Left renal cortex interstitium (tissue), 4 donors: ENCODE data around the gene YBX3. TPM values are rescaled to one million over a fixed set of nuclear protein-coding genes. Genes with fewer than 3 reads are reported as not detected.
A peak's percentile ranks its signal among the peaks of the same experiment; 100 is the strongest.
"Not testable (repeated sequence)": the region's sequence is repeated elsewhere in the genome, so short reads cannot be mapped to it uniquely, and the experiment has no call there.

Experiments used
- DNase-seq, 4 donors: peaks; one replicate each; pipeline ENCODE4 v3.0.0-alpha.2; 2013; ENCODE audit warnings: low read depth in 4 of 4, low spot score in 2 of 4, missing footprints in 1 of 4
- polyA plus RNA-seq, 4 donors: library from polyadenylated mRNA; unstranded; fragments of 120-200 nt; gene quantifications; one replicate each; pipeline ENCODE4 v1.2.1, GENCODE V29; 2013; ENCODE audit not compliant: insufficient read length in 4 of 4

The YBX3 gene
- polyA plus RNA-seq: 100 to 1,000 TPM; 215 to 278 (median 231) TPM

DNA sequence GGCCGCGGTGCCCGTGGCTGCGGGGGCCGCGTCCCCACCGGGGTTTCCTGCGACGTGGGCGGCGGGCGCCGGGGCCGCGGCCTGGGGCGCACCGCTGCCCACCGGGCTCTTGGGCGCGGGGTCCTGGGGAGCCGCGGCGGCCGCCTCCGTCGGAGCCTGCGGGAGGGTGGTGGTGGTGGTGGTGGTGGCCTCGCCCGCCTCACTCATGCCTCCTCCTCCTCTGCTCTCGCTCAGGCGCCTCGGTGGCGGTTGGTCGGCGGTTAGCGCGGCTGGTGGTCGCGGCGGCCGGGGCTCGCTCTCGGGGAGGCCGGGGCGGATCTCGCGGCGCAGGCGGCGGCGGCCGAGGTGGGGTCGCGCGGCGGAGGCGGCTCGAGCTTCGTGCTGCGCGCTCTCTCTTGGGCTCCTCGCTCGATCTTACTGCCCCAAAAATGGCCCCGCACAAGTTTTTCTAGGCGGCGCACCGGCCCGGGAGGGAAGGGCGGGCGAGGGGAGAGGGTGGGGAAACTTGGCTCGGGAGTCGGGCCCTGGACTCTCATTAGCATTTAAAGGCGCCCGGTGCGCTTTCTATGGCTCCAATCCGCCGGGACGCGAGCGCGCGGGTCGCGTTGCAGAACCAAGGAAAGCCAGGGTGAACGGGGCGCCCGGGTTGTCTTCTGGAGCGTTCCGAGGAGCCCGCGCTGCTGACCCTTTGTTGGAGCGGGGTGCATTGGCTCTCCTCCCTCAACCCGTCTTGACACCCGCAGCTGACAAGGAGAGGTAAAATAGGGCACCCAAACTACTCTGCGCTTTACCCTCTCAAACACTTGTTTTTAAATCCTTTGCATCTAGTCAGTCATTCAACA lies at the start of gene YBX3:
Gene YBX3 (minus strand): TSS at position 419 of the 842 bp plus-strand sequence. CDS start 212 bp downstream, at position 207.
- DNase-seq: peak in 1 of 4 donors; percentile 78

DNA sequence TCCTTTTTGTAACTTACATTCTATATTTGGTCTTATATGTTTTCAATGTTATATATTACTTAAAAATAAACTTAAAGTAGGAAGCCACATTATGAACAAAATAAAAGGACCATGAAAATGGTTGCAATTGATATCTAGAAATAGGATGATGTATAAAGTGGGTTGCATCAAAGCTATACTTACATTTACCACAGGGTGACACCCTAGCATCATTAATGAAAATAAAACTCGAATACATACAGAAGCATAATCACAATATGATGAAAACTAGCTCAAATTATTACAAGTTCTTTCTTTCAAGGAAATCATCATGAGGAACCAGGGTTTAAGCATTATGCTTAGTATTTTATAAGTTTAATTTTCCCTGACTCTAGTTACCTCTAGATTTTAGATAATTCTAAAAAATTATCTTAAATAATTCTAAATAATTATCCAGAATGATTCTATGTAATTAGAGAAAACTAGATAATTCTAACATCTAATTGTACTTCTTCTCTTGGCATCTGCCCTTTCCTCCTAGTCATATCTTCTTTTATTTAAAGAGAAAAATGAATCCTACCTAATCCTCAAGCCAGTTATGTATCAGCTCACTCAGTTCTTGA lies 48.1 kb upstream of the YBX3 start:
- DNase-seq: no peak

DNA sequence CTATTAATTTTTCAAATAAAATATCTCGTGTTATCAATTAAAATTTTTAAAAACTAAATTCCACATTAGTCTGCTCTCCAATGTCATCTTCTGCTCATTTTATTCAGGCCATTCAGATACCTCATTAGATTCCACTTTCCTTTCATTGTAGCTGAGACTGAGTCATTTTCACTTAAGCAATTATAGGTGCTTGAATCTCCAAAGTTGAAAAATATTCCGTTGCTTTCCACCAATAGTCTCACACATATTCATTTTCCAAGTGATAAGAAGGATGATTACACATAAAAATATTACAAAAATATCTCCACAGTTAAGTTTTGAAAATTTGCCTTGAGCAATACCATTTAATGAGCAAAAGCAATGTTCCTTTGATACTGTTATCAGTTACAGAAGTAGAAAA lies 36.5 kb upstream of the YBX3 start:
- no peak for DNase-seq

DNA sequence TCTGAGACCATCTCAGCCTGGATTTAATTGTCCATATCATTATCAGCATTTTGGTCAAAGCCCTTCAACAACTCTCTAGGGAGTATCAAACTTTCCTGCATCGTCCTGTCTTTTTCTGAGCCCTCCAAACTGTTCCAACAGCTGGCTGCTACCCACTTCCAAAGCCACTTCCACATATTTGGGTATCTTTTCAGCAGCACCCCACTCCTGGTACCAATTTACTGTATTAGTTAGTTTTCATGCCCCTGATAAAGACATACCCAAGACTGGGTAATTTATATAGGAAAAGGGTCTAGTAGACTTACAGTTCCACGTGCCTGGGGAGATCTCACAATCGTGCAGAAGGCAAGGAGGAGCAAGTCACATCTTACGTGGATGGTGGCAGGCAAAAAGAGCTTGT lies 33.1 kb upstream of the YBX3 start:
- DNase-seq: no peak

DNA sequence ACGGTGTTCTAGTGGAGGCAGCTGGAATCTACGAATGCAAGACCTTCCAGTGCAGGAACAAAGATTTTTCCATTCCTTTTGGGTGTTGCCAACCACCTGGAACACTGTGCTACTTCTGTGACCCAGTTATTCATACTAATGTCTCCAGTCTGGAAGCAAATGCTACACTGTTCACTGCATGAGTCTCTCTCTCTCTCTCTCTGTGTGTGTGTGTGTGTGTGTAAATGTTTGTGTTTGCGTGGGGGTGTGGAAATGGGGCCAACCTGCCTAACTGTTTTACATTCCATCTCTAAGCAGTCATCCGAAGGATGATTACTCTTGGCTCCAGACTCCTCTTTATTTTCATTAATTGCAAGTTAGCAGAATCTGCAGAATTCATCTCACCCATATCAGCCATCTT lies 29.9 kb upstream of the YBX3 start:
- no peak for DNase-seq

DNA sequence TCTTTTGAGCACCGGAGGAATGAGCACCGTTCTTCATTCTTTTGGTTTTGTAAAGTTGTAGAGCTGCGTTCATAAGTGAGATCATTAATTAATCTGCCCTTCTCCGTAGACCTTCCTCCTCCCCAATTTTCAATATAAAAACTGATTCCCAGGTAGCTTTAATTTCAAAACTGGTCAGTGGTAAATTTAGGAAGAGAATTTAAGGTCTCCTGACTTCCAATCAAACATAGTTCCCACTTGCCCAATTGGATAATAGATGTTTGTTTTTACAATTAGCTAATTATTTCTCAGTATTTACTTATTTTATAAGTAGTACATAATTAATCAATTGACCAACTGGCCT lies 27.2 kb upstream of the YBX3 start:
- no peak for DNase-seq

DNA sequence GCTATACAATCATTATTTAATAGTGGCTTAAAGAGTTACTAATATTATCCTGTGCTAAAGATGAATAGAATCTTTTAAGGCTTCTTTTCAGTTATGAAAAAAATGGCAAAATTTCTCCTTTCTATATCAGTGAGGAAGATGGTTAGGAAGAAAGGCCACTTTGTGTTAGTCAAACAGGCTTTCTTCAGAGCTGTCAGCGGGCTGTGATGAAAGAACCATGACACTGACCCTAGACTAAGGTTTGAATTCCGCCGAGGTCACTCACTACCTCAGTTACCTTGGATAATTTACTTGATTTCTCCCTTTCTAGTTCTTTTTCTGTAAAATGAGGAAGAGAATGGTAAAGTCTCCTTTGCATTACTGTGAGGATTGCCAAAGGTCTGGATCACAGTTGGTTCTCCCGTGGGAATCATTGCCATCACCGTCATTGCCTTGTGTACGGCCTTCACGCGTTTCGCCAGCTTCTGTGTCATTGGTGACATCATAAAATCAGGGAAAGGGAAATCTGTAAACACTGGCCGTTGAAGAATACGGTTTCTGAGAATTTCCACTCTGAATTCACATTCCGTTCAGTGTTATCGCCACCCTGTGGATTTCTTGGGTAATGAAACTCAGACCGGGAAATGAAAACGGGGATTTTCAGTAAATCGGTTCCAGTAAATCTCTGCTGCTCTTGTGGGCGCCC lies 26.7 kb upstream of the YBX3 start:
- DNase-seq: peak; percentile 73 to 90 (median 80)

DNA sequence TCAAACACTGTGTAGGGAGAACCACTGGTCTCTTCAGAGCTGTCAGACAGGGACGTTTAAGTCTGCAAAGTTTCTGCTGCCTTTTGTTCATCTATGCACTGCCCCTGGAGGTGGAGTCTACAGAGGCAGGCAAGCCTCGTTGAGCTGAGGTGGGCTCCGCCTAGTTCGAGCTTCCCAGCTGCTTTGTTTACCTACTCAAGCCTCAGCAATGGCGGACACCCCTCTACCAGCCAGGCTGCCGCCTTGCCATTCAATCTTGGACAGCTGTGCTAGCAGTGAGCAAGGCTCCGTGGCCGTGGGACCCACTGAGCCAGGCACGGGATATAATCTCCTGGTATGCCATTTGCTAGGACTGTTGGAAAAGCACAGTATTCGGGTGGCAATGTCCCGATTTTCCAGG lies 24.6 kb upstream of the YBX3 start:
- no peak for DNase-seq

DNA sequence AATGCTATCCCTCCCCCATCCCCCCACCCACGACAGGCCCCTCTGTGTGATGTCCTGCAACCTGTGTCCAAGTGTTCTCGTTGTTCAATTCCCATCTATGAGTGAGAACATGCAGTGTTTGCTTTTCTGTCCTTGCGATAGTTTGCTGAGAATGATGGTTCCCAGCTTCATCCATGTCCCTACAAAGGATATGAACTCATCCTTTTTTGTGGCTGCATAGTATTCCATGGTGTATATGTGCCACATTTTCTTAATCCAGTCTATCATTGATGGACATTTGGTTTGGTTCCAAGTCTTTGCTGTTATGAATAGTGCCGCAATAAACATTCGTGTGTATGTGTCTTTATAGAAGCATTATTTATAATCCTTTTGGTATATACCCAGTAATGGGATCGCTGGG lies 20.3 kb upstream of the YBX3 start:
- DNase-seq: not testable (repeated sequence)

DNA sequence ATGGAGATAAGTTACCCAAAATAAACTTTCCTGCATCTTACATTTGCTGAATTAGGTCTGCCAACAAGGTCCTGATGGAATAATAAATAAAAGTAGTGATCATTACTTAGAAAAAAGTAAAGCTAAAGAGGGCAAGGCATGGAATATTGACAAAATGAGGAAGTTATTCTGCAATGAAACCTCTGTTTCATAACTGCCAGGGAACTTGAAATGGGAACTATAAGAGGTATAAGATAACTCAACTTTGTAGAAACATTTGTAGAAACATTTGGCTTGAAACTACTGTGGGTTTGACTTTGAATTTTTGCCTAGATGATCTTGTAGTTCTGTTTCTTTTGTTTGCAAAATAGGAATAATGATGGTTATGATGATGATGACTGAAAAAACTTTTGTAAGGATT lies 18.7 kb upstream of the YBX3 start:
- DNase-seq: no peak

DNA sequence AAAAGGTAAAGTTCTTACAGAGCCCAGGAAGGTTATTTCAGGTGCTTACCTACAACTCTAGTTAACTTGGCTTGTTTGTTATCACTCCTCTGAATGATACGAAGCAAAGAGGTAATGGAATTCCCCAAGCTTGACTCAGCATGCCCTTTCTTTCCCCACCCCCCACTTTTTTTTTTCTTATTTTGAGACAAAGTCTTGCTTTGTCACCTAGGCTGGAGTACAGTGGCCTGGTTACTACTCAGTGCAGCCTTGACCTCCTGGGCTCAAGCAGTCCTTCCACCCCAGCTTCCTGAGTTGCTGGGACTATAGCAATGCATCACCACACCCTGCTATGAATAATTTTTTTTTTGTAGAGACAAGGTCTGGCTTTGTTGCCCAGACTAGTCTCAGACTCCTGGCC lies 17.1 kb upstream of the YBX3 start:
- no peak for DNase-seq

DNA sequence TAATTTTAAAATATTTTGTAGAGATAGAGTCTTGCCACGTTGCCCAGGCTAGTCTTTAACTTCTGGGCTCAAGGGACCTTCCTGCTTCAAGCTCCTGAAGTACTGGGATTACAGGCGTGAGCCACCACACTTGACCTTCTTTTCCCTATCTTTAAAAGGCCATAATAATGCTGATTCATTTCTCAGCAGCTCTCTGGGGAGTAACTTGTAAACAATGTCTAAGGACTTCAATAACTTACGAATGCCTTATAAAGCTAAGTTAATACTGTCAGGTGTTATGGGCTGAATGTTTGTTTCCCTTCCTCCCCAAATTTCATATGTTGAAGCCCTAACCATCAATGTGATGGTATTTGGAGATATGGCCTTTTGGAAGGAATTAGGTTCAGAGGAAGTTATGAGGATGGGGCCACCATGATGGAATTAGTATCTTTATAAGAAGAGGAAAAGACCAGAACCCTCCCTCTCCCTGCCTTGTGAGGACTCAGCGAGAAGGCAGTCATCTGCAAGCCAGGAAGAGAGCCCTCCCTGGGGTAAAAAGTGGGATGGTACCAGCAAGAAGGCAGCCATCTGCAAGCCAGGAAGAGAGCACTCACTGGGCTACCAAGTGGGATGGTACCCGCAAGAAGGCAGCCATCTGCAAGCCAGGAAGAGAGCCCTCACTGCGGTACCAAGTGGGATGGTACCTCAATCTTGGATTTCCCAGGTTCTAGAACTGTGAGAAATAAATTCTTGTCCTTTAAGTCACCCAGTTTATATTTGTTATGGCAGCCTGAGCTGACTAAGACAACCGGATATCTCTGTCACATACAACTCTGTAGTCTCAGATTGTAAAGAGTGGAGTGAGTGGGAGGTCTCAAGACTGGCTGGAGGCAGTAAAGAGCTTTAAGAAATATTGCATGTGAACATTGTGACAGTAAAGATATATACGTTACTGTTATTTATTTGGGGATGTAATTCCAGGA lies 16.3 kb upstream of the YBX3 start:
- no peak for DNase-seq

DNA sequence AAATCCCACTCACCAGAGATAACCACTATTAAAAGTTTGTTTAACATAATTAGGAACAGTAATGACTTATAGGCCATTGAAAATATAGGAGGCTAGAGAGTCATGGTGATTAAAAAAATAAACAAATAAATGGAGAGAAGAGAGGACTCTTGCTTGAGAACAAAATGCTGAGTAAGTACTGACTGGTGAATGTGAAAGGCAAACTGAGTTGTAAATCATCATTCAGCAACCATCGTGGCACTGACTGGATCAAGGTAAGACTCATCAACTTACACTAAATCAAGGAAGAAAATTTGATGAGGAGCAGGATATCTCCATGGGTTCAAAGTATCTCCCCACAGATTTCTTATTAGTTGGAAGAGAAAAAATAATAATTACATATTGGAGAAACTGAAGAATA lies 14.1 kb upstream of the YBX3 start:
- DNase-seq: no peak

DNA sequence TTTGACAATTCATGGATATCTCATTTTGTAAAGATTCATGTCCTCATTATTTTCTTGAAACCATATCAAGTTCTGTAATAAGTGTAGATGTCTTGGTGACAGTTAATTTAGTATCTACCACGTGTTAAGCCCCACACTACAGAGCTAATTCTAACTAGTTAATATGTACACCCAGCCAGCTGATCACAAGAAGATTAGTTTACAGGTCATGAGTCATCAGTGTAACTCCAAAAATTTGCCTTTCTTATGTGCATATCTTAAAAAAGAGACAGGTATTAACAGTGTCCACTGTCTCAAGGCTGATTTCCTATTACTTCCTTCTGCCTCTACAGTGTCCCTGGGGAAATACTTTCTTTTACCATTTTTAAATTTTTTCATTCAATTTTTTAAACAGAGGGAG lies 13.3 kb upstream of the YBX3 start:
- DNase-seq: no peak

DNA sequence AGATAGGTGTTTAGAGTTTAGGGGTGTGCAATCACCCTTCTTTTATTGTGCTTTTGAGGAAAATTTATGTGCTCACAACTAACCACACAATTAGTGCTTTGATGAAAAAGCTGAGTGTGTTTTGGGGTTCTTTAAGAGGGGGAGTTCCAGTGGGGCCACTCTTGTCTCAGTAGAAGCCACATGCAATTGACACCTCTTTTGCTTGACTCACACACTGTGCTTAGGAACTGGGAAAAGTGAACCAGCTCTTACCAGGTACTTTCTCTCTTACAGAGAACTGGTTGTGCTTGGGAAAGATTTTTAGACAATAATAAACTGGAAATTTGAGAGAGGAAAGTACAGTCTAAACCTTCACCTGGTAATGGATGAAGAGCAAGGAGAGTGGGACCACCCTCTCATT lies 12.3 kb upstream of the YBX3 start:
- no peak for DNase-seq

DNA sequence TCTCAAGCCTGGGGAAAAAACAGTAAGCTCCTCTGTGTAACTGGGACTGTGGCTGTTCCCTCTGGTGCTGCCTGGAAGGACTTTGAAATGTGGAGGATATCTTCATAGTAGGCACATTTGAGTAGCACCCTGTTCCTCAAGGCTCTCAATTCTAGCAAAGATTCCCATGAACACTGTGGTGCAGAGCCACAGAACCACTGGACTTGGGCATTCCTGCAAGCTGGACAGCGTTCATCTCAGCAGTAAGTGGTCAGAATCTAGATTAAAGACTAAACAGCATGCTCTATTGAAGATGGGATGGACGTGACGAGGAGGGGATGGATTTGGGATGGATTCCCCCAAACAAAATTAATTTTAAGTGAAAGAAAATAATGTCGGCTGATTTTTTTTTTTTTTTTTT lies 9.4 kb upstream of the YBX3 start:
- no peak for DNase-seq

DNA sequence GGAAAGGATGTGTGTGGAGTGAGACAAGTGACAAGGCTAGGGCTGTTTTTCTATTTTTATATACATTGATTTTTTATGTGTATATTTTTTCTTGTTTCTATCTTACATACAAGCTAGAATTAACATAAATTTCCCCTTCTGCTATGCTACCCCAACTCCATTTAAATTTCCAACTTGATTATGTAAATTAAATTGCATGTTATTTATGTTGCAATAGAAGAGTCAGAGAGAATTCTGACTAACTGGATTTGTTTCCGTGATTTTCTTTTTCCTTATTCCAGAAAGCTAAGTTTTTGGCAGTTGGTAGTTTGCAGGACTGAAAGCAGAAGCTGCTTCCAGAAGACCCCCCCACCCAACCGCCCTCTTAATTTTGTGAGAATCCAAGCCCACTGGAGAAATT lies 8.9 kb upstream of the YBX3 start:
- no peak for DNase-seq

DNA sequence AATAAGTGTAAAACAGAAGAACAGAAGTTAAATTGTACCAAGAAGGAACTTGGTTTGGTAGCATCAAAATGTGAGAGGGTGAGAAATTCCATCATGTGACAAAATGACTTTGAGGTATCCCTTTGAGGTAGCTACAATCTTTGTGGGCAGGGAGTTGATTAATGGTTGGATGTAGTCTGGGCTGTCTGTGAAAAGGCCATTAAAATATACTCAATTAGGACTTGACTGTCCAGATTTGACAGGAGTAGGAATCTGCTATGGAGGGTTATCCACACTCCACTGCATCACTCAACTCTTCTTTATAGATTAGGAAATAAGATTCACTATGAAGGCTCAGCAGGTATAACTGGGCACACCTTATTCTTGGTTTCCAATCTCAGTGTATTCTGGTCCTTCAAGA lies 7.4 kb upstream of the YBX3 start:
- no peak for DNase-seq

DNA sequence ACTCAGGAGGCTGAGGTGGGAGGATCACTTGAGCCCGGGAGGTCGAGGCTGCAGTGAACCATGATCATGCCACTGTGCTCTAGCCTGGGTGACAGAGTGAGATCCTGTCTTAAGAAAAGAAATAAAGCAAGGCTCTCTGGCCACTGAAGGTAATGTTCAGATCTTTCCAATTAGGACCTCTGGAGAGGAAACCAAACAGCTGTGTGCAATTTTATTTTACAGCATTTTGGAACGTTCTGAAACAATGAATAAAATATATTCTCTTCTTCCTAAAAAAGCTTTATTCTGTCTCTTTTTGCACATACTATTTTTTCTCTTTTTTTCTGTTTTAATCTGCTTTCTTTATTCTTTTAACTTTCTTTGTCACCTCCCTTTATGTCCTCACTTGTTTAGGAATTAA lies 5.0 kb upstream of the YBX3 start:
- no peak for DNase-seq

DNA sequence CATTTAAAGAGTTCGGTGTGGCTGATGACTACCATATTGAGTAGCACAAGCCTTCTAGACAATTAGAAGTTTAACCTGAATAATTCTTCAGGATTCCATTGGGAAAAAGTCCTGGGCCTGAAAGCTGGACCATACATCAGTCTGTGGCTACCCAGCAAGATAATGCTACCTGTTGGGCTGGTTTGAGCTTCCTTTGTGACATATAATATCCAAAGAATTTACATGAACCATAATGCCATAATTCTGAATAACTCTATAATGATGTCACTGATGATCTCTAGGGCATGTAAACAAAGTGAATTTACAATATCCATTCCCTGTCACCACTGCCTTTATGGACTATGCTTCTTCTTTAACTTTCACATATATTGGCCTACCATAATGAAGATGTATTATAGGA lies 3.8 kb upstream of the YBX3 start:
- DNase-seq: no peak

DNA sequence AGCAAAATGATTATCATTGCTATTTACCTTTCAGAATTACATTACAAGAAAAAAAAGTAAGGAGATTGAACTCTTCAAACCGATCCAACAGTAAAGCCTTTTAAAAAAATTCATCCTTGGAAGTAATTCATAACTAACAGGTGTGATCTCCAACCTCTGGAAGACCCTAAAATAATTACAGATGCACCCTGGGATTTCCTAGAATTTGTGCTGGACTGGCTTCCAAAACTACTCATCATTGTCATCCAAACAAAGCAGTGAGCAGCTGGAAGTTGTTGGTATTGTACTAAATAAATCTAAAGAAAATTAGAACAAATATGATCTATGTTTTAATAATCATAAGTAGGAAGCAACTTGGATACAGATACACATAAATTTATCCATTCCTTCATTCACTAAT lies 1.9 kb upstream of the YBX3 start:
- DNase-seq: no peak
